GM18520 (cell line): ENCODE results near the gene SHANK2.

ENCODE experiments used
- ATAC-seq: cut with Tn5 transposase; IDR thresholded peaks from one replicate; pipeline ENCODE4 v1.9.1; 2021; ENCODE audit not compliant: unreplicated experiment

Gene SHANK2

DNA sequence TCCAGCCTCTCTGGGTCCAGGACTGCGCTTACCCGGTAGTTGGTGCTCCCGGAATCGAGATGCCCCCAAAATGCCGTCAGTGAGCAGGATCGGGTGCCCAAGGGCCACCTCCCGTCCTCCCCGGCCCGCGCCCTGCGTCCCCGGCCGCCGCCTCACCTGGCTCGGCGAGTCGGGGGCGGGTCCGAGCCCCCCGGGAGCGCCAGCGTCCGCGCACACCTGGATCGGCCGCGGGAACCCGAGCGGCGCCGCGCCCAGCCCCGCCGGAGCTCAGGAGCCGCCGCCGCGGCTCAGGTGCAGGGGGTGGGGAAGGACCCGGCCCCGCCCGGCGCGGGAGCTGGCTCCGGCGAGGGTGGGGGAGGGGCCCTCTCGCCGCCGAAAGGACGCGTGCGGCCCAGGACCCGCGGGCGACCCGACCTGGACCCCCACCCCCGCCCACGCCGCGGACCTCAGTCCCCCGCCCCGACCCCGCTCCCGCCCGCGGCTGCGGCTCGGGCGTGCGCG is at the start of gene SHANK2:
Gene SHANK2, minus strand, starts transcription at position 309 of the 501 bp plus-strand sequence. CDS start 105,251 bp downstream, outside the sequence.
- ATAC-seq: no peak

DNA sequence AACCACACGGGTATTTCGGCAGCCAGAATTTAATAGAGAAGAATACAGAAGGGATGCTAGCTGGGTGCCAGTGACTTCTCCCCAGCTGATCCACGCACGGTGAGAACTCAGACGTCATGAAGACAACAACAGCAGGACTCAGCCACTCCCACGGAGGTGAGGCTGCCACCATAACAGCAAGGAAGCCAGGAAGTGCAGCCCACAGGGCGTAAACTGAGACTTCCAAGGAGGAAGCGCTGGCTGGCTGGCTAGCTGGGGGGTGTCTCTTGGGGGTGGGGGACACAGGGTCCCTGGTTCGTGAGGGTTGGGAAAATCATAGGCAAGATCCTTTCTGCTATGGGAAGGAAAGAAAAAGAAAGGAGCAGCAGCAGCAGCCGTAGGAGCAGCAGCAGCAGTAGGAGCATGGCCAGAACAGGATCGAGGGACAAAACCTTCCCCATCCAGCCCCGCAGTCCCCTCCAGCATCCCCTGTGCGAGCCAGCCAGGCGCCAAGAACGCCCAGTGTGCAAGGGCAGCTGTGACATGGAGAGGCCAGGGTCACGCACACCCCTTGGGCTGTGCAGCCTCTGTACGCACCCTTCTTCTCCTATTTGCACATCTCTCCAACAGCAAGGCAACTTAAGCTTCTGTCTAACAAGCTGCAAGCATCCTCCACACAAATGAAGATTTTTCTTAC is 49.6 kb upstream of the SHANK2 start:
- no peak for ATAC-seq

DNA sequence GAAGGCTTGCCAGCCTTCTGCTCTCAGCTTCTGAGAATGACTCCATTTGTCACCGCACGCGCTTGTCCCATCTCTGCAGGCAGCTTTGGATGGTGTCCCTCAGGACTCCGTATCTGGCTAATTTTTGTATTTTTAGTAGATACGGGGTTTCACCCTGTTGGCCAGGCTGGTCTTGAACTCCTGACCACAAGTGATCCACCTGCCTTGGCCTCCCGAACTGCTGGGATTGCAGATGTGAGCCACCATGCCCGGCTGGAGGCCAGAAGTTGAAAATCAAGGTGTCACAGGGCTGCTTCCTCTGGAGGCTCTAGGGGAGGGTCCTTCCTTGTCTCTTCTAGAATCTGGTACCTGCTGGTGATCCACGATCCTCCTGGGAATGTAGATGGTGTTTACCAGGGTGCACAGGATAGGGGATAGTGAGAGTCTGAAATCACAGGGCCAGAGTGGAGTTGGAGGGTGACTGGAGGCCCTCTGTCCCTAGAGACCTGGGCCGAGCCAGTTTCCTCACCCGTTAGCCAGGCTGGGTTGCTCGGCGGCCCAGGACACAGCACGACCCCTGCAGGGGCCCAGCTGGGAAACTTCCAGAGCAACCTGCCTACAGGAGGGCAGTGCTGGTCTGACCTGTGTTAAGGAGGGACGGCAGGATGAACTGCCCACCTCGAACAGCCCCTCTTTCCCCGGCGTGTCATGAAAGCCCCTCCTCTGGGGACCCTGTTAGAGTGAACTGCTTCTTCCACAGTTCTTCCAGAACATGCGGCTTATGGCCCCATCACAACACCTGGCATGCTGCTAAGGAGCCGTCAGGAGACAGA is 48.9 kb upstream of the SHANK2 start:
- no peak for ATAC-seq

DNA sequence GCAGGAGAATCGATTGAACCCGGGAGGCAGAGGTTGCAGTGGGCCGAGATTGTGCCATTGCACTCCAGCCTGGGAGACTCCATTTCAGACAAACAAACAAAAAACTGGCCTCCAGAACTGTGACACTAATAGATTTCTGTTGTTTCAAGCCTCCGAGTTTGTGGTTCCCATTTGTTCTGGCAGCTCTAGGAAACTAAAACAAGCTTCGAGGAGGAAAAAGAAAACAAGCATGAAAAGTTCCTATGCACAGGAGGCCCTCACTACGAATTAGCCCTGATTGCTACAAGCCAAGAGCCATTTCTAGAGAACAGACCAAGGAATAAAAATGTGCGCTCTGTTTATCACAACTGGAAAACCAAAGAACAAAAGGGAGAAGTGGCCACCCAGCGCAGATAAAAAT is 47.8 kb upstream of the SHANK2 start:
- no peak for ATAC-seq

DNA sequence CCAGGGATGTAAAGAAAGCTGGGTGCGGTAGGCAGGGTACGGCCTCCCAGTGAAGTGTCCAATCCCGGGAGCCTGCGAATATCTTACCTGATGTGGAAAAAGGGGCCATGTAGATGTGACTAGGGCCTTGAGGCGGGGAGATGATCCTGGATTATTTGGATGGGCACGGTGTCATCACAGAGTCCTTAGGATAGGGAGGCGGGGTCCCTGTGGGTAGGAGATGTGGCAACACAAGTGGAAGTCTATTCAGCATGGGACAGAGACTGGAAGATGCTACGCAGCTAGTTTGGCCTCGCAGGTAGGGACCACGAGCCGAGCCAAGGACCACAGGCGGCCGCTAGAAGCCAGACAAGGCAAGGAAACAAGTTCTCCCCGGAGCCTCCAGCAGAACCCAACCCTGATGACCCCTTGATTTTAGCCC is 46.4 kb upstream of the SHANK2 start:
- ATAC-seq: no peak

DNA sequence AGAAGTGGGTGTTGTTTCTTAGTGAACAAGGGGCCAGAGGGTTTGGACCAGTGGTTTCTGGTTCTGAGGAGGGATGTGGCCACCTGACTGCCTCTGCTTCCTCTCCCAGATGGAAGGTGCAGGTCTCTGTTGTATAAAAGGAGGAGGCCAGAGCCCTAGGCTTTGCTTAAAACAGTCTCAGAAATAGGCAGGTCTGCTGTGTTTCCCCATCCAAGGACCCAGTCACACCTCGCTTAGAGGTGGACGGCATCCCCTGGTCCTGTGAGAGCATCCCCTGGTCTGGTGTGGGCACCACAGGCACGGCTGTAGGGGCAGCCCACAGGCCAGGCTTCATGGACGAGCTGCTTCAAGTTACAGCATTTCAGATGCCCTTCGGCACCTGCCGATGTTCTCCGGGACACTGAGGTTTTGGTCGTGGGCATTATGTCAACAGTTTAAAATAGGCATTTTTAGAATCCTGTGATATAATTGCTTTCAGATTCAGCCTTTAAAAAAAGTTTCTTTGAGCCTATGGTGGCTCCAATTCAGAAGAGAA is 45.7 kb upstream of the SHANK2 start:
- ATAC-seq: no peak

DNA sequence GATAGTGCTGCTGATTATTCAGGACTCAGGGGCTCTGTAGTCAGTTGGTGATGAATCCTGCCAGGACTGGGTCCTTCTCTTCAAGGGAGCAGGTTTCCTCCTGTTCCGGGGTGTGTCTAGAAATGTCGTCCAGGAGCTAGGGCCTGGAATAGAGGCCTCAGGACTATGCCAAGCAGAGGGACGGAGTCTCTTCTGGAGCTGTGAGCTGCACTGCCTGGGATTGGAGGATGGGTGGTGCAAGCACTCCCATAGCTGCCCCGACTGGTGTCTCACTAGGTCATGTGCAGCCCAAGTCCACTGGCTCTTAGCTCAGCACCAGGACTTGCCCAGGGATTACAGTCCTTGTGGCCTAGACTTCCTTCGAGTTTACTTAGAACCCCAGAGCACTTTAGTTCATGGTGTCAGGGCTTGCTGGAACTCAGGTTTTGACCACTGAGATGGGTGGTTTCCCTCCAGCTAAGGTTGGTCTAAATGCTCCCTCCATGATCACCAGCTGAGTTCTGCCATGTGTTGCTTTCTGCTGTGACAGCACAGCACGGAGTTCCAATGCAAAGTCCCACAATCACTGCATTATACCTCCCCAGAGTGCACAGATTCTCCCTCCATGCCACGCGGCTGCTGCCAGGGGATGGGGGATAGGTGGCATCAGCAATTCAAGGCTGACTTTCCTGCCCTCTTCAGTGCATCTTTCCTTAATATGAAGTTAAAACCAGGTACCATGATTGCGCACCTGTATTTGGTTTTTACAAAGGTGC is 42.6 kb upstream of the SHANK2 start:
- ATAC-seq: no peak

DNA sequence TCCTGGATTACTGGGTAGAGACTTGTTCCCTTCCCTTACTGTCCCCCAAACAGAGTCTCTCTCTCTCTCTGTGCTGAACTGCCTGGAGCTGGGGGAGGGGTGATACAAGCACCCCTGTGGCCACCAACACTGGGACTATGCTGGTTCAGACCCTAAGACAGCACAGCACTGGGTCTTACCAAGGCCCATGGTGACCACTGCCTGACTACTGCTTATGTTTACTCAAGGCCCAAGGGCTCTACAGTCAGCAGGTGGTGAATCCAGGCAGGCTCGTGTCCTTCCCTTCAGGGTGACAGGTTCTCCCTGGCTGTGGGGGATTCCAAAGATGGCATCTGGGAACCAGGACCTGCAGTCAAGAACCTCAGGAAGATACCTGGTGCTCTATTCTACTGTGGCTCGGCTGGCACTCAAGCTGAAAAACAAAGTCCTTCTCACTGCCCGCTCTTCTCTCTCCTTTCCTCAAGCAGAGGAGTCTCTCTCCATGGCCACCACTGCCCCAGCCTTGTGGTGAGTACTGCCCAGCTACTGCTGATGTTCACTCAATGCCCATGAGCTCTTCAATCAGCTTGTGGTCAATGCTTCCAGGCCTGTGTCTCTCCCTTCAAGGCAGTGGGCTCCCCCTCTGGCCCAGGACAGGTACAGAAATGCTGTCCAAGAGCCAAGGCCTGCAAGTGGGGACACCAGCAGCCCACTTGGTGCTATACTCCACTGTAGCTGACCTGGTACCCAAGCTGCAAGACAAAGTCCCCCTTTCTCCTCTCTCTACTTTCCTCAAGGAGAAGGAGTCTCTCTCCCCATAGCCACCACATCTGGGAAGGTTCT is 41.8 kb upstream of the SHANK2 start:
- ATAC-seq: no peak

DNA sequence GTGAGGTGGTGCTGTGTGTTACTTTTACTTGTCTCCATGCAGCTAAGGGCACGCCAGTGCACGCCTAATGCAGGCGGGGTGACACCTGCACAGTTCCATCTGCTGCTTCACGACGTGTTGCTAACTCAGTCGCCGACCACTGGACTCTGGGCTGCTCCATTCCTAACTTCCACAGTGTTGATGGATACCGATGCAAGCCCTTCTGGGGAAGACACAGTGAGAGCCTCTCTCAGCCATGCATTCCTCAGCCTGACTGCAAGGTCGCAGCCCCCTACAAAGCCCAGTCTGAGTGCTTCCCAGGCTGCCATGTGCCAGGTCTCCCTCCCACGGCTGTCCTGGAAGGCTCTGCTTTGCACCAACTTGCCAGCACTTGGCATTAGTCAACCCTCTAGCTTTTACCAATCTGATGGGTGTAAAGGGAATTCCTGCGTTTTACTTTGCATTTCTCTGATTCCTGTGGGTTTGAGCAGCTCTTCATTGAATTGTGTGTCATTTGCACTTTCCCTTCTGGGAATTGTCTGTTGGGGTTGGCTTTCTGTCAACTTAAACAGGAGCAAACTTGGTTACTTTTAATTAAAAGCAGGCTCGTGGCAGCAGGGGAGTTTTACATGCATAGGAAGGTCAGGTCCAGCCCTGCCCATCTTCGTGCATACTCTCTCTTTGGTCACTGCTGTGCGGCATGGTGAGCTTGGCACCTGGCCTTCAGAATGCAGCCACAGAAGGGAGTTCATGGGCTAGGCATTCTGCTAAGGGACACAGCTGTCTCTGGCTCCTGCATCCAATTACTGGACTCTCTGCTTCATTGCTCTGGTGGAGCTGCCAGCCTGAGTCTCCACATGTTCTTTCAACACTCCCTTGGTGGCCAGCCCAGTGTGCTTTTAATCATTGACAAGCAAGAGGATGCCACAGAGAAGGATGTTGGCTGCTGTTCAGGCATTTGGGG is 34.6 kb upstream of the SHANK2 start:
- ATAC-seq: no peak

DNA sequence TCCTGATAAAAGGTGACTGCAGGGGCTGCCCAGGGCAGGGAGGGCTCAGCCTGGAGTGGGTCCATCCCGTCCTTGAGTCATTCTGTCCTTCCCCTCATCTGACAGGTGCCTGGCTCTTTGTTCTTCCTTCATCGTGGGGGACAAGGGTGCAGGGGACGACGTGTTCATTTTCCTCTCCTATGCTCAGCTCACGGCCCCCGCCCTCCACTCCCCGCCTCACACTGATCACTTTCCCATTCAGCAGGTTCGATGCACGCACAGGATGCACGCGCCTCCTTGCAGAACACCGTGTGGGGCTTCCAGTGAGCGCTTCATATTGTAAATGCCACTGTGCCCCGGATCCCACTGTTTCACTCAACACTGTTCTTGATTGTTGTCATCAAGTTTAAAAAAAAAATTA is 32.7 kb upstream of the SHANK2 start:
- ATAC-seq: no peak

DNA sequence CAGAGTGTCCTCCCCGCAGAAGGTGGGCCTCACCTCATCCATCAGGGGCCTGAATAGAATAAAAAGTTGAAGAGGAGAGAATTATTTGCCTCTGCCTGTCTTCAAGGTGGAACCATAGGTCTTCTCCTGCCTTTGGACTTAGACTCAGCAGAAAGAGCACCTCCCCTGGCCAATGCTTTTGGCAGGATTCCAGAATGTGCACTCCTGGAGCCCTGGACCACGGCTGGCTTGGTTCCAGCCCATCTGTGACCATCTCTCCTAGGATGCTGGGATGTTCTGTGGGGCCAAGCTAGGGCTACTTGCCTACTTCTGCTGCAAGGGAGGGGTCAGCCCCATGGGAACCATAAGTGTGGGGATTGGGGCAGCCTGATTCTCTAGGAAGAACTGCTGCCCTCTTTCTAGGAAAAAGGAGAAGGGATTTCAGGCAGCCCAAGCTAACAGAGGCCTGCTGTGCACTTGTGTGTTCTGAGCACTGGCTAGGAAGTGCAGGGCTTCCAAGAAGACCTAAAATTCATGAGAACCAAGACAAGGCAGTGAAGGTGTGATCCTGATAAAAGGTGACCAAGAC is 32.2 kb upstream of the SHANK2 start:
- no peak for ATAC-seq

DNA sequence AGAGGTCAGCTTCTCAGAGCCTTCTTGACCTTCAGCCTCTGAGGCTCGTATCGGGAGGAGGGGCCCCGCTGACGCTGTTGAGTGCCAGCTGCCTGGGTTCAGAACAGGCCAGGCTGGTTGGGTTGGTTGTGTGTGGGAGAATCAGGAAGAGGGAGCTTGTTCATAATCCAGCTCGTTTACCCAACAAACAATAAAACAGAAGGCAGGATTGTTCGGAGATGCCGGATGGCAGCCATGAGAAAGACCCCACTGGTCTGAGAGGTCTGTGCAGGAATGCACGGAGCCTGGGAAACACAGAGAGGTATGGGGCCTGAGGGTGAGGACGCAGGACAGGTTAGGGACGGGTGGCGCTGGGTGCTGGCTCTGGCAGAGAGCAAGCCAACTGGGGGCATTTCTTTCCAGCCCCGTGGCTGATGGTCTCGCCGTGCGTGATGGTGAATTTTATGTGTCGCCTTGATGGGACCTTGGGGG is 31.6 kb upstream of the SHANK2 start:
- no peak for ATAC-seq

DNA sequence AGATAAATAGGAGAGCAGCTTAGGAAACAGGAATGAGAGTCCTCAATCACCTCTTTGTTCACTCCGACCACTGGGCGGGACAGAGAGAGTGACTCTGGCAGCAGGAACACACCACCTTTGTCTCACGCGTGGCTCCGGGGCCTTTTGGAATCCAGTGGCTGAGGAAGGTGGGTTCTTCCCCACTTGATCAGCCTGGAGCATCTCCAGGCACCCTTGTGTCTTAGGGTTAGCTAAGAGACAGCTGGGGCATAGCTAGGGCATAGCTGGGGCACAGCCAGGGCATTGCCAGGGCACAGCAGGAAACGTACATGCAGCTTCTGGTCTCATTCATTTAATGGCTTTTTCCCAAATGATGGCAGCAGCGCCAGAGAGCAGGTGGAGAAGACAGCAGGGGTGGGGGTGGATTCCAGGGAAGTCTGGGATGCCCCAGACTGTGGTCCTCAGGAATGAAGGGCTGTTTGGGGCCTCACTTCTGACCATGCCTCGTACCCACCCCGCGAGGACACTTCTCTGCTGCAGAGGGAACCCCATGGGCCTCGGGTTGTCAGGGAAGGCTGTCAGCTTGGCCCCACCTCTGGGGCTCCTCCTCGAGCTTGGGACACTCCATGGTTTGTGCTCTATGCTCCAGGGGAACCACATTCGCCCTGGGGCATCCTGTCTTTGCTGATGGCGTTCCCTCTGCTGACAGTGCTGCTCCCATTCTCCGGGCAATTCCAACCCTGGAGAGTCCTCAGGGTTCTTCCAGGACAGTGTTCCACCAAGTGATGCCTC is 30.4 kb upstream of the SHANK2 start:
- ATAC-seq: no peak

DNA sequence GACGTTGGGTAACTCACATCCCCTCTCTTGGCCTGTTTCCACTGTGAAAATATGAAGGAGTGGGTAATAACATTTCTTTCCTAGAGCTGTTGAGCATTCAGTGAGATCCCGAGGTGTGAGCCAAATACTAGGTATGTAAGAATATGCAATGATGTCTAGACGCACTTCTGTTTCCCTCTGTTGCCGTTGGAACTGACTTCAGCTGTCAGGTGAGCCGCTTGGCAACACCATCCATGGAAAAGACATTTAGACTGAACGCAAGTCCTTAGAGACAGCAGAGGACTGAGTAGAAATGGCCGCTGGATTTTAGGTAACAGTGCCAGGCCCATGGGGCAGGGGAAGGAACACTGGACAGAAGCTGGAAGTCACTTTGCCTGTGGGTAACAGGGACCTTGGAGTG is 29.5 kb upstream of the SHANK2 start:
- ATAC-seq: no peak

DNA sequence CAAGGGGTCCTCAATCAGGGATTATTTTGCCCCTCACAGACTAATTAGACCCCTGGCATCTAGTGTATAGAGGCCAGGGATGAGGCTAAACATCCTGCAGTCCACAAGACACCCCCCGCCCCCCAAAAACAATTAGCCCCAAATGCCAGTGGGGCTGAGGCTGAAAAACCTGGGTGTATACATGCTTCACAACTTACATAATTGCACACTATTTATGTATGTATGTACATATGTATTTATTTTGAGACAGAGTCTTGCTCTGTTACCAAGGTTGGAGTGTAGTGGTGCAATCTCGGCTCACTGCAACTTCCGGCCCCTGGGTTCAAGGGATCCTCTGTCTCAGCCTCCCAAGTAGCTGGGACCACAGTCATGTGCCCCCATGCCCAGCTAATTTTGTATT is 28.8 kb upstream of the SHANK2 start:
- no peak for ATAC-seq

DNA sequence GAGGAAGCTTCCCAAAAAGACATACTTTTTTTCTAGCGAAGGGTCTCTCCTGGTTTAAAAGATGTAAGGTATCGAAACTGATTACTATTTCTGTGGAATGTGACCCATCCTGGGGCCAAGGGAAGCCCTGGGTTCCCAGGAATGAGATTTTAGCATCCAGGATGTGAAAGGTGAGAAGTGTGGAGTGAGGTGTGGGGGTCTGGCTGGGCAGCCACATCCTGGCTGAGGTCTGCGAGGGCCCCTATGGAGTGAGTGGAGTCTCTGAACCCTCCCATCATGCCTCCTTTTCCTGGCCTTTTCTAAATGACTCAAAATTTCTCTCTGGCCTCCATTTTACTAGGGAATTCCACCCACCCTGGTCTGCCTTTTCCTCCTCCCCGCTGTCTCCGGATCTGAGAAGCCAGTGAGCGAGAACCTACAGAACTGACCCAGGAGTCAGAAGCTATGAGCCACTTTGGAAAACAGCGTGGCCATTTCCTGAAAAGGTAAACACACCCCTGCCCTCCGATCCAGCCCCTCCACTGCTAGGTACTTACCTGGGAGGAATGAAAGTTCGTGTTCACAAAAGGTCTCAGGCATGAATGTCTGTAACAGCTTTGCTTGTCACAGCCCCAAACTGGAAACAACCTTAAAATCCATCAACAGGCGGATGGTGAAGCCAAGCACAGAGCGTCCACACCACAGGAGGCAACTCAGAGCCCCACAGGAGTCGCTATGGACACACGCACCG is 27.7 kb upstream of the SHANK2 start:
- no peak for ATAC-seq

DNA sequence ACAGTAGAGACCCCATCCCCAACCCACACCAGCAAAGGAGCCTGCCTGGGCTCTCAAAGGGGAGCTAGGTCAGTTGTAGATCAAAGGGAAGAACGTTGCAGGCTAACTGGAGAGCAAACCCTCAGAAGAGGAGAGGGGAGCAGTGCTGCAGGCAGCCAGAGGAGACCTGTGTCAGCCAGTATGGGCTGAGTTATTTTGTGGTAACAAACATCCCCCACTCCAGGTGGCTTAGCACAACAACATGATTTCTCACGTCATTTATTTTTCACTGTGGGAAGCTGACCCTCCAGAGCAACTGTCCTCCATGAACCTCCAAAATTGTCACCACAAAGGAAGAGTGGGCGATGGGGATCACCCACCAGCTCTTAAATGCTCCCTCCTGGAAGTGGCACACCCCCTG is 19.8 kb upstream of the SHANK2 start:
- ATAC-seq: no peak
